Smooth muscle cell (in vitro differentiated cells): ENCODE results near the gene TESMIN. TPM values are rescaled to one million over a fixed set of nuclear protein-coding genes. Genes with fewer than 3 reads are reported as not detected.

ENCODE experiments used
- DNase-seq: peaks from one replicate; lab custom pipeline; 2025; ENCODE audit not compliant: unreplicated experiment; lab: John Stamatoyannopoulos, UW
- H2AFZ ChIP-seq: fragments of 200-600 bp; sonication (generic); 2 replicates; pipeline ENCODE4 v1.6.0; 2016; ENCODE audit warnings: antibody characterized with exemption, low read depth, mild to moderate bottlenecking
- H3F3A ChIP-seq: fragments of 200-600 bp; sonication (generic); 2 replicates; pipeline ENCODE4 v1.6.0; 2017; ENCODE audit warnings: antibody characterized with exemption, low read depth
- H3K27ac ChIP-seq: fragments of 200-600 bp; sonication (generic); 2 replicates; pipeline ENCODE4 v1.5.1; 2016; ENCODE audit warnings: low read depth, mild to moderate bottlenecking
- H3K27me3 ChIP-seq: fragments of 200-600 bp; sonication (generic); 2 replicates; pipeline ENCODE4 v1.6.1; 2016; ENCODE audit warnings: low read depth, mild to moderate bottlenecking
- H3K36me3 ChIP-seq: fragments of 200-600 bp; sonication (generic); 2 replicates; pipeline ENCODE4 v1.5.1; 2016; ENCODE audit warnings: low read depth
- H3K4me1 ChIP-seq: fragments of 200-600 bp; sonication (generic); 2 replicates; pipeline ENCODE4 v1.5.1; 2016; ENCODE audit warnings: low read depth
- H3K4me2 ChIP-seq: fragments of 200-600 bp; sonication (generic); 2 replicates; pipeline ENCODE4 v1.6.0; 2016; ENCODE audit warnings: mild to moderate bottlenecking
- H3K4me3 ChIP-seq: fragments of 200-600 bp; sonication (generic); 2 replicates; pipeline ENCODE4 v1.5.1; 2016; ENCODE audit warnings: mild to moderate bottlenecking
- H3K79me2 ChIP-seq: fragments of 200-600 bp; sonication (generic); 2 replicates; pipeline ENCODE4 v1.6.0; 2016; ENCODE audit warnings: low read depth, mild to moderate bottlenecking
- H3K9ac ChIP-seq: fragments of 200-600 bp; sonication (generic); 2 replicates; pipeline ENCODE4 v1.6.0; 2016; ENCODE audit warnings: low read depth
- H3K9me3 ChIP-seq: fragments of 200-600 bp; sonication (generic); replicated peaks from 2 replicates; pipeline ENCODE4 v1.5.1; 2016; ENCODE audit warnings: low read depth
- H4K20me1 ChIP-seq: fragments of 200-600 bp; sonication (generic); 2 replicates; pipeline ENCODE4 v1.6.0; 2016; ENCODE audit warnings: low read depth
- CTCF ChIP-seq: fragments of 200-600 bp; sonication (generic); IDR thresholded peaks from 2 replicates; pipeline ENCODE4 v1.5.1; 2017; ENCODE audit warnings: borderline replicate concordance, mild to moderate bottlenecking, antibody characterized with exemption; ENCODE audit not compliant: insufficient read depth, poor library complexity, severe bottlenecking
- WGBS: methylation state at CpG from one replicate; pipeline ENCODE4 v1.1.7; 2016; ENCODE audit warnings: low lambda C conversion rate; 5-methylcytosine and 5-hydroxymethylcytosine counted together
- polyA plus RNA-seq: library from polyadenylated mRNA; unstranded; fragments of >200 nt; fragmentation: Nextera tagmentation; extraction: Ambion mirVana; gene quantifications from 2 replicates; pipeline ENCODE4 v1.2.1, GENCODE V29; 2016
- total RNA-seq: library from RNA; depleted of rRNA; stranded (reverse); fragments of >200 nt; gene quantifications from 2 replicates; pipeline ENCODE4 v1.2.3, GENCODE V29; 2014

Gene TESMIN
- total and polyA plus RNA-seq, 2 experiments from 2014 or later, result 0.45 to 4.8 TPM

- Histone ChIP-seq H2AFZ (no peak overlapping the region), H3K79me2 (no peaks in the 10 kb centered on the region), H3K27me3 (peaks cover 22% of the 10 kb centered on the region), H3K4me3 (no peak overlapping the region), H4K20me1 (no peaks in the 10 kb centered on the region), H3K9me3 (no peaks in the 10 kb centered on the region), H3K9ac (no peak overlapping the region), H3F3A (no peaks in the 10 kb centered on the region), H3K27ac (no peak overlapping the region), H3K4me1 (peaks cover 8% of the 10 kb centered on the region), H3K4me2 (peak overlapping the region; percentile 49), H3K36me3 (no peaks in the 10 kb centered on the region)
- no peak for TF ChIP-seq CTCF
- no peak for DNase-seq
- 62% methylated on average over 7 of the region's 7 CpGs for WGBS
Measured at GRCh38 chr11:68683121-68683520, 68.2 kb downstream of the TESMIN start.

- Histone ChIP-seq H3K36me3 (no peaks in the 10 kb centered on the region), H2AFZ (no peak overlapping the region), H3K4me1 (peaks cover 8% of the 10 kb centered on the region), H3K4me3 (no peak overlapping the region), H4K20me1 (no peaks in the 10 kb centered on the region), H3K27me3 (peaks cover 22% of the 10 kb centered on the region), H3K4me2 (peak overlapping the region; percentile 49), H3K27ac (peak overlapping the region; percentile 4), H3K9me3 (no peaks in the 10 kb centered on the region), H3K9ac (no peak overlapping the region), H3F3A (no peaks in the 10 kb centered on the region), H3K79me2 (no peaks in the 10 kb centered on the region)
- no peak for DNase-seq
- WGBS, result 31% methylated on average over 9 of the region's 9 CpGs
- TF ChIP-seq CTCF, result no peak
Measured at GRCh38 chr11:68682531-68682961, 68.8 kb downstream of the TESMIN start.

GRCh38 chr11:68680541-68681231 lies 70.6 kb downstream of the TESMIN start:
- no peak overlapping the region for H3K4me2 ChIP-seq
- TF ChIP-seq CTCF, result no peak
- no peak overlapping the region for H3K27ac ChIP-seq
- 85% methylated on average over 17 of the region's 17 CpGs for WGBS
- H3K79me2 ChIP-seq, result no peaks in the 10 kb centered on the region
- H3K36me3 ChIP-seq, result no peaks in the 10 kb centered on the region
- no peak for DNase-seq
- no peaks in the 10 kb centered on the region for H4K20me1 ChIP-seq
- H3K4me1 ChIP-seq, result peaks cover 8% of the 10 kb centered on the region
- H3K4me3 ChIP-seq, result no peak overlapping the region
- H3K9ac ChIP-seq, result no peak overlapping the region
- peaks cover 18% of the 10 kb centered on the region for H3K27me3 ChIP-seq
- no peak overlapping the region for H2AFZ ChIP-seq
- no peaks in the 10 kb centered on the region for H3F3A ChIP-seq
- no peaks in the 10 kb centered on the region for H3K9me3 ChIP-seq

- H2AFZ ChIP-seq, result no peak overlapping the region
- H3K4me1 ChIP-seq, result no peaks in the 10 kb centered on the region
- no peaks in the 10 kb centered on the region for H4K20me1 ChIP-seq
- no peak for DNase-seq
- no peak overlapping the region for H3K4me3 ChIP-seq
- H3K79me2 ChIP-seq, result no peaks in the 10 kb centered on the region
- H3K4me2 ChIP-seq, result no peak overlapping the region
- H3K27me3 ChIP-seq, result no peaks in the 10 kb centered on the region
- no peaks in the 10 kb centered on the region for H3K36me3 ChIP-seq
- no peaks in the 10 kb centered on the region for H3F3A ChIP-seq
- no peaks in the 10 kb centered on the region for H3K9me3 ChIP-seq
- no peak for TF ChIP-seq CTCF
- no peak overlapping the region for H3K27ac ChIP-seq
- WGBS, result 87% methylated on average over 15 of the region's 15 CpGs
- no peak overlapping the region for H3K9ac ChIP-seq
Measured at GRCh38 chr11:68678031-68678441, 73.3 kb downstream of the TESMIN start.
